Gastrocnemius medialis (tissue), 4 donors: ENCODE results near the gene DPP10.

ENCODE experiments used
- POLR2A ChIP-seq, 2 donors: fragments of 450-650 bp; IDR thresholded peaks; one replicate each; pipeline ENCODE4 v1.6.1; 2017; ENCODE audit warnings: antibody characterized with exemption in 2 of 2, mild to moderate bottlenecking in 2 of 2, moderate library complexity in 2 of 2
- TF ChIP-seq, protein P1 (sequence below), 5 experiments: fragments of 450-650 bp in 3 of 5; fragments of 200-600 bp in 2 of 5; sonication (generic) in 2 of 5; IDR thresholded peaks in 4 of 5; conservative IDR thresholded peaks in 1 of 5; 1 replicate in 4 of 5; 2 replicates in 1 of 5; pipeline ENCODE4 v1.5.1; 2016 to 2019; ENCODE audit warnings: antibody characterized with exemption in 5 of 5, mild to moderate bottlenecking in 3 of 5, moderate library complexity in 3 of 5

DNA sequence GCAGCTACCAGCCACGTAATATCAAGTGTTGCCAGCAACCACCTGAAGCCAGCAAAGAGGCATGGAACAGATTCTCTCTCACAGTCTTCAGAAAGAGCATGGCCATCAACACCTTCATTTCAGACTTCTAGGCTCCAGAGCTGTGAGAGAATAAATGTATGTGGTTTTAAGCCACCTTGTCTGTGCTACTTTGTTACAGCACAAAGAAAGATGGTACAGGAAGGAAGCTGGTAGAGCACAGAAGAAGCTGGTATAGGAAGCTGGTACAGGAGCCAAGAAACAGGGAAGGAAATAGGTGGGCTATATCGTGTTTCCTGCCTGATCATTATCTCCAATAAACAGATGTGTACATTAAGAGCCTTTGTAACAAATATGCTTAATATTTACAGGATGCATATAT, 217.4 kb downstream of the DPP10 start:
- TF ChIP-seq, protein P1, sequence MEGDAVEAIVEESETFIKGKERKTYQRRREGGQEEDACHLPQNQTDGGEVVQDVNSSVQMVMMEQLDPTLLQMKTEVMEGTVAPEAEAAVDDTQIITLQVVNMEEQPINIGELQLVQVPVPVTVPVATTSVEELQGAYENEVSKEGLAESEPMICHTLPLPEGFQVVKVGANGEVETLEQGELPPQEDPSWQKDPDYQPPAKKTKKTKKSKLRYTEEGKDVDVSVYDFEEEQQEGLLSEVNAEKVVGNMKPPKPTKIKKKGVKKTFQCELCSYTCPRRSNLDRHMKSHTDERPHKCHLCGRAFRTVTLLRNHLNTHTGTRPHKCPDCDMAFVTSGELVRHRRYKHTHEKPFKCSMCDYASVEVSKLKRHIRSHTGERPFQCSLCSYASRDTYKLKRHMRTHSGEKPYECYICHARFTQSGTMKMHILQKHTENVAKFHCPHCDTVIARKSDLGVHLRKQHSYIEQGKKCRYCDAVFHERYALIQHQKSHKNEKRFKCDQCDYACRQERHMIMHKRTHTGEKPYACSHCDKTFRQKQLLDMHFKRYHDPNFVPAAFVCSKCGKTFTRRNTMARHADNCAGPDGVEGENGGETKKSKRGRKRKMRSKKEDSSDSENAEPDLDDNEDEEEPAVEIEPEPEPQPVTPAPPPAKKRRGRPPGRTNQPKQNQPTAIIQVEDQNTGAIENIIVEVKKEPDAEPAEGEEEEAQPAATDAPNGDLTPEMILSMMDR (IDR thresholded peaks at IDR 0.05 in 4 of 5, conservative IDR thresholded peaks at IDR 0.05 in 1 of 5): no peak
- TF ChIP-seq POLR2A (IDR thresholded peaks at IDR 0.05): no peak
